Mucosa of descending colon (tissue), 3 donors: ENCODE measurements around the gene DGLUCY. TPM values are rescaled to one million over a fixed set of nuclear protein-coding genes. Genes with fewer than 3 reads are reported as not detected.

ENCODE experiments used
- ATAC-seq: fragments of 200-7000 bp; cut with Tn5 transposase; one replicate; pipeline ENCODE4 v1.9.1; 2020; ENCODE audit warnings: mild to moderate bottlenecking, moderate library complexity
- DNase-seq, 3 donors: peaks; one replicate each; pipeline ENCODE4 v3.0.0-alpha.2; 2020
- H3K36me3 ChIP-seq: fragments of 200-600 bp; one replicate; pipeline ENCODE4 v1.8.0; 2021; ENCODE audit warnings: low read depth, mild to moderate bottlenecking
- H3K4me1 ChIP-seq: fragments of 200-600 bp; one replicate; pipeline ENCODE4 v1.8.0; 2021; ENCODE audit warnings: low read depth, mild to moderate bottlenecking
- H3K4me3 ChIP-seq: fragments of 200-600 bp; one replicate; pipeline ENCODE4 v1.8.0; 2021; ENCODE audit warnings: mild to moderate bottlenecking
- H3K9me3 ChIP-seq: fragments of 200-600 bp; one replicate; pipeline ENCODE4 v1.8.0; 2021; ENCODE audit warnings: mild to moderate bottlenecking
- intact Hi-C, 2 donors: fragments of 100-400 bp; cut with DNase I in 1 of 2; cut with micrococcal nuclease in 1 of 2; formaldehyde crosslinking; loops; one replicate each; pipeline versions ENCODE4 v1.11.0 to v1.11.1; 2022; cut with DNase I, micrococcal nuclease
- total RNA-seq, 3 donors: library from RNA; stranded (reverse); fragmentation: NEBNext Ultra II Directional in 2 of 3; extraction: Animal tissue kit (Norgen Biotek cat#: 25700) in 2 of 3; gene quantifications; one replicate each; pipeline versions ENCODE4 v1.2.1 to v1.2.4, GENCODE V29; 2021 to 2023
- TF ChIP-seq, protein P1 (sequence below): fragments of 200-600 bp; IDR thresholded peaks from one replicate; pipeline ENCODE4 v1.8.0; 2022; ENCODE audit warnings: antibody characterized with exemption, mild to moderate bottlenecking
- donor health status: DM: no; HTN: no; CAD: no; lungs with moderate emphysema.
- donor health status: DM: no; HTN: no; CAD: no.
- donor health status: DM: no; HTN: yes; CAD: no.

DGLUCY gene
- total RNA-seq, 3 donors from 2014 or later, result 94.0 to 149 (median 114) TPM

GRCh38 chr14:91167380-91167770 lies 53.5 kb downstream of the DGLUCY start:
- no peak for ATAC-seq
- Histone ChIP-seq H3K4me3 (no peak overlapping the region), H3K36me3 (peaks cover 4% of the 10 kb centered on the region), H3K4me1 (peaks cover 19% of the 10 kb centered on the region), H3K9me3 (no peaks in the 10 kb centered on the region)
- TF ChIP-seq, protein P1, sequence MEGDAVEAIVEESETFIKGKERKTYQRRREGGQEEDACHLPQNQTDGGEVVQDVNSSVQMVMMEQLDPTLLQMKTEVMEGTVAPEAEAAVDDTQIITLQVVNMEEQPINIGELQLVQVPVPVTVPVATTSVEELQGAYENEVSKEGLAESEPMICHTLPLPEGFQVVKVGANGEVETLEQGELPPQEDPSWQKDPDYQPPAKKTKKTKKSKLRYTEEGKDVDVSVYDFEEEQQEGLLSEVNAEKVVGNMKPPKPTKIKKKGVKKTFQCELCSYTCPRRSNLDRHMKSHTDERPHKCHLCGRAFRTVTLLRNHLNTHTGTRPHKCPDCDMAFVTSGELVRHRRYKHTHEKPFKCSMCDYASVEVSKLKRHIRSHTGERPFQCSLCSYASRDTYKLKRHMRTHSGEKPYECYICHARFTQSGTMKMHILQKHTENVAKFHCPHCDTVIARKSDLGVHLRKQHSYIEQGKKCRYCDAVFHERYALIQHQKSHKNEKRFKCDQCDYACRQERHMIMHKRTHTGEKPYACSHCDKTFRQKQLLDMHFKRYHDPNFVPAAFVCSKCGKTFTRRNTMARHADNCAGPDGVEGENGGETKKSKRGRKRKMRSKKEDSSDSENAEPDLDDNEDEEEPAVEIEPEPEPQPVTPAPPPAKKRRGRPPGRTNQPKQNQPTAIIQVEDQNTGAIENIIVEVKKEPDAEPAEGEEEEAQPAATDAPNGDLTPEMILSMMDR, result no peak
- intact Hi-C loops, result no loop called here
- DNase-seq, result no peak

DNA sequence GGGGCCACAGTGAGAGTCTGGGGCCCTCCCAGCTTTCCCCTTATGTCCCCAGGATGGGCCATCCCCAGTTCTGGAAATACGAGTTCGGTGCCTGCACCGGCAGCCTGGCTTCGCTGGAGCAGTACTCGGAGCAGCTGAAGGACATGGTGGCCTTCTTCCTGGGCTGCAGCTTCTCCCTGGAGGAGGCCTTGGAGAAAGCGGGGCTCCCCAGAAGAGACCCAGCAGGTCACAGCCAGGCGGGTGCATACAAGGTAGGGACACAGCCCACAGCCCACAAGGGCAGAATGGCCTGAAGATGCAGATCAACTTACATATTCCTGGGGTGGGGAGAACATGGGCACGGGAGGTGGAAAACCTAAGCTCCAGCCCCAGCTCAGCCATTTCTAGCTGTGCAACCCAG lies 56.1 kb downstream of the DGLUCY start:
- Histone ChIP-seq H3K4me3 (no peak overlapping the region), H3K36me3 (peaks cover 4% of the 10 kb centered on the region), H3K4me1 (peaks cover 3% of the 10 kb centered on the region), H3K9me3 (no peaks in the 10 kb centered on the region)
- TF ChIP-seq, protein P1, result no peak
- intact Hi-C loops, result loop anchor here (5.0 kb wide), 1 partner anchor 268 kb away; no protein-coding TSS in a partner anchor
- ATAC-seq (no peak), DNase-seq (no peak)

DNA sequence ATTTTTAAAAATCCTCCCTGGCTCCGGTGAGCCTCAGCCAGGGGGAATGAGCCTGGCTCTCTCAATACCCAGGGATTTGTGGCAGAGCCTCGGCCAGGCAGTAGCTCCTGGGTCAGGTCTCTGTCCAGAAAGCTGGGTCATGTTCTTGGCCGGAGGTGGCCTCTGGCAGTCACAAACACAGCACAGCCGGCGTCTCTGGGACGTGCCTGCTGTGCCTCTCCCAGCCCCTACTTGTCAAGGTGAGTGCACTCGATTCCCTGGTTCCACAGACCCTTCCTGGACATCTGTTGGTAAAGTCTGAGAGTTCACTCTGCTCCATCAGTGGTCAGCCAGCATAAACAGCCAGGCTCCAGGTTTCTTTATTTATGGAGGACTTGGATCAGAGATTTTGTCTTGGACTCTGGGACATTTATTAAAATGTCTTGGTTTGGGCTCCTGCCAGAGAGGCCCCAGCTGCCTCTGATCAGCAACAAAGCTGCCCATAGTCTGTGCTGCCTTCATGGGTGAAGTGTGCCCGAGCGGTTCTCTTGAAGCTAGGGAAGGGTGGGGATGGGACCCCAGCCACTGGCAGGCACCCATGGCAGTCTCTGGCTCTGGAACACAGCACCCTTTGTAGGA lies 56.7 kb downstream of the DGLUCY start:
- no peaks in the 10 kb centered on the region for H3K4me1 ChIP-seq
- ATAC-seq (no peak), DNase-seq (no peak)
- H3K4me3 ChIP-seq, result no peak overlapping the region
- H3K9me3 ChIP-seq, result no peaks in the 10 kb centered on the region
- intact Hi-C loops, result loop anchor here (5.0 kb wide), 1 partner anchor 268 kb away; no protein-coding TSS in a partner anchor
- peaks cover 4% of the 10 kb centered on the region for H3K36me3 ChIP-seq
- TF ChIP-seq, protein P1, result no peak

DNA sequence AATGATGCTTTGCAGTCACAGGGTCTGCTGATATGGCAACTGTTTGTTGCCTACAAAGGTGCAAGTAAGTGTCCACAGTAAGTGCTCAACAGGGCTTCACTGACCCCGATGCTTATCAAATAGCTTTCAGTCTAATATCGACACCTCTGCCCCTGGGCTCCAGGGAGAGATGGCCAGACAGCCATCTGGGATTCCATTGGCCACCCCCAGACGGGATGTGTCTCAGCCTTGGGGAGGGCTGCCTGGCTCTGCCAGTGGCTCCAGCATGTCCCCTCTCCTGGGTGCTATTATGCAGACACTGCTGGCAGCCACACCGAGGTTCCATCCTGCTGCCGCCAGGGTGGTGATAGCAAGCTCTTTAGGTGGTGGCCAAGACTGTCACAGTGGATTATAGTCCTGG lies 57.4 kb downstream of the DGLUCY start:
- Histone ChIP-seq H3K4me3 (no peak overlapping the region), H3K4me1 (no peaks in the 10 kb centered on the region), H3K36me3 (peaks cover 4% of the 10 kb centered on the region), H3K9me3 (no peaks in the 10 kb centered on the region)
- intact Hi-C loops, result loop anchor here (5.0 kb wide), 1 partner anchor 269 kb away; no protein-coding TSS in a partner anchor
- ATAC-seq (no peak), DNase-seq (no peak)
- TF ChIP-seq, protein P1, result no peak

DNA sequence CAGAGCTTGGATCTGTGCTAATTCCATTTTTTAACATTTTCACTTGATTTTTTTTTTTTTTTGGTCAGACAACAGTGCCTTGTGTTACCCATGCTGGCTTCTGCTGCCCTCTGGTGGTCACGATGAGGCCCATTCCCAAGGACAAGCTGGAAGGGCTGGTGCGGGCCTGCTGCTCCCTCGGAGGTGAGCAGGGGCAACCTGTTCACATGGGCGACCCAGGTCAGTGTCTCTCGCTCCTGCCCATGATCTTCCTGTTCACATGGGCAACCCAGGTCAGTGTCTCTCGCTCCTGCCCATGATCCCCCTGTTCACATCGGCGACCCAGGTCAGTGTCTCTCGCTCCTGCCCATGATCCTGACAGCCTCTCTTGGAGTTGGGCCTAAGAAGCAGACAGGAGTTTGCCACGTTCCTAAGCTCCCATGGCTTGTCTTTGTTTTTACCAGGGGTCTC lies 59.4 kb downstream of the DGLUCY start:
- Histone ChIP-seq H3K4me1 (no peaks in the 10 kb centered on the region), H3K4me3 (no peak overlapping the region), H3K36me3 (peaks cover 4% of the 10 kb centered on the region), H3K9me3 (no peaks in the 10 kb centered on the region)
- DNase-seq (peak; percentile 83 to 90 (median 84)), ATAC-seq (peak; percentile 83)
- intact Hi-C loops, result loop anchor here (5.0 kb wide), 1 partner anchor 271 kb away; no protein-coding TSS in a partner anchor
- TF ChIP-seq, protein P1, result peak; percentile 64
